Gastrocnemius medialis (tissue), 4 donors: ENCODE data around the gene RIPK4. TPM values are rescaled to one million over a fixed set of nuclear protein-coding genes. Genes with fewer than 3 reads are reported as not detected.
A peak's percentile ranks its signal among the peaks of the same experiment; 100 is the strongest.

Experiments used
- ATAC-seq, 2 donors: fragments of 150-250 bp; one replicate each; pipeline ENCODE4 v1.9.1; 2016
- DNase-seq, 2 donors: peaks; one replicate each; pipeline ENCODE4 v3.0.0-alpha.2; 2019
- H3K27ac ChIP-seq, 4 donors: fragments of 200-600 bp; sonication (generic); 1 replicate in 1 of 4; 2 replicates in 3 of 4; pipeline ENCODE4 v1.5.1; 2016 to 2018; ENCODE audit warnings: mild to moderate bottlenecking in 2 of 4, moderate library complexity in 1 of 4
- H3K27me3 ChIP-seq, 3 donors: fragments of 200-600 bp; sonication (generic) in 2 of 3; 1 replicate in 1 of 3; 2 replicates in 2 of 3; pipeline versions ENCODE4 v1.5.1 to v1.6.0; 2016 to 2019; ENCODE audit warnings: mild to moderate bottlenecking in 1 of 3, moderate library complexity in 1 of 3
- H3K36me3 ChIP-seq, 2 donors: fragments of 200-600 bp; sonication (generic) in 1 of 2; one replicate each; pipeline ENCODE4 v1.5.1; 2017 to 2018
- H3K4me1 ChIP-seq, 2 donors: fragments of 200-600 bp; sonication (generic) in 1 of 2; one replicate each; pipeline ENCODE4 v1.5.1; 2016 to 2017; ENCODE audit warnings: mild to moderate bottlenecking in 2 of 2
- H3K4me3 ChIP-seq, 4 donors: fragments of 200-600 bp; sonication (generic) in 3 of 4; 1 replicate in 1 of 4; 2 replicates in 3 of 4; pipeline ENCODE4 v1.5.1; 2016 to 2019; ENCODE audit warnings: mild to moderate bottlenecking in 2 of 4
- H3K9me3 ChIP-seq, 3 donors: fragments of 200-600 bp; sonication (generic) in 2 of 3; 1 replicate in 1 of 3; 2 replicates in 2 of 3; pipeline ENCODE4 v1.5.1; 2016 to 2019
- POLR2A ChIP-seq, 2 donors: fragments of 450-650 bp; IDR thresholded peaks; one replicate each; pipeline ENCODE4 v1.6.1; 2017; ENCODE audit warnings: antibody characterized with exemption in 2 of 2, mild to moderate bottlenecking in 2 of 2, moderate library complexity in 2 of 2
- in situ Hi-C, 4 donors: fragments of 200-750 bp; cut with MboI; loops; one replicate each; pipeline versions ENCODE4 v1.15.0 to v1.8.0; 2017; ENCODE audit warnings: low sequenced_read_pairs in 4 of 4
- intact Hi-C: fragments of 100-400 bp; cut with DNase I; formaldehyde crosslinking; loops from one replicate; pipeline ENCODE4 v1.15.1; 2023; ENCODE audit warnings: low total_unique reads
- total RNA-seq, 4 donors: library from RNA; depleted of rRNA; stranded (reverse); fragments of >200 nt; gene quantifications; one replicate each; pipeline versions ENCODE4 v1.1.0 to v1.2.3, GENCODE V29; 2016
- TF ChIP-seq, protein P1 (sequence below), 5 experiments: fragments of 450-650 bp in 3 of 5; fragments of 200-600 bp in 2 of 5; sonication (generic) in 2 of 5; IDR thresholded peaks in 4 of 5; conservative IDR thresholded peaks in 1 of 5; 1 replicate in 4 of 5; 2 replicates in 1 of 5; pipeline ENCODE4 v1.5.1; 2016 to 2019; ENCODE audit warnings: antibody characterized with exemption in 5 of 5, mild to moderate bottlenecking in 3 of 5, moderate library complexity in 3 of 5

Gene RIPK4
- total RNA-seq, 4 donors from 2014 or later, result 0.04 to 0.07 TPM; not detected in 2

- in situ Hi-C loops (loop anchor here (5.0 to 10.0 kb wide), 2 partner anchors 163 to 171 kb away; no protein-coding TSS in a partner anchor), intact Hi-C loops (loop anchor here (1.0 to 5.0 kb wide), 2 partner anchors 166 to 496 kb away; no protein-coding TSS in a partner anchor)
- TF ChIP-seq POLR2A (IDR thresholded peaks at IDR 0.05), result no peak
- TF ChIP-seq, protein P1, sequence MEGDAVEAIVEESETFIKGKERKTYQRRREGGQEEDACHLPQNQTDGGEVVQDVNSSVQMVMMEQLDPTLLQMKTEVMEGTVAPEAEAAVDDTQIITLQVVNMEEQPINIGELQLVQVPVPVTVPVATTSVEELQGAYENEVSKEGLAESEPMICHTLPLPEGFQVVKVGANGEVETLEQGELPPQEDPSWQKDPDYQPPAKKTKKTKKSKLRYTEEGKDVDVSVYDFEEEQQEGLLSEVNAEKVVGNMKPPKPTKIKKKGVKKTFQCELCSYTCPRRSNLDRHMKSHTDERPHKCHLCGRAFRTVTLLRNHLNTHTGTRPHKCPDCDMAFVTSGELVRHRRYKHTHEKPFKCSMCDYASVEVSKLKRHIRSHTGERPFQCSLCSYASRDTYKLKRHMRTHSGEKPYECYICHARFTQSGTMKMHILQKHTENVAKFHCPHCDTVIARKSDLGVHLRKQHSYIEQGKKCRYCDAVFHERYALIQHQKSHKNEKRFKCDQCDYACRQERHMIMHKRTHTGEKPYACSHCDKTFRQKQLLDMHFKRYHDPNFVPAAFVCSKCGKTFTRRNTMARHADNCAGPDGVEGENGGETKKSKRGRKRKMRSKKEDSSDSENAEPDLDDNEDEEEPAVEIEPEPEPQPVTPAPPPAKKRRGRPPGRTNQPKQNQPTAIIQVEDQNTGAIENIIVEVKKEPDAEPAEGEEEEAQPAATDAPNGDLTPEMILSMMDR (IDR thresholded peaks at IDR 0.05 in 4 of 5, conservative IDR thresholded peaks at IDR 0.05 in 1 of 5), result peak; percentile 61 to 89 (median 79)
- no peak overlapping the region for H3K27ac ChIP-seq
- H3K9me3 ChIP-seq, result no peaks in the 10 kb centered on the region
- no peaks in the 10 kb centered on the region for H3K36me3 ChIP-seq
- H3K4me3 ChIP-seq, result no peak overlapping the region
- ATAC-seq (peak; percentile 84 to 92), DNase-seq (peak; percentile 60 to 73)
- H3K4me1 ChIP-seq, result peaks cover 0 to 6% of the 10 kb centered on the region in 2 donors
- peaks cover 19 to 43% (median 20%) of the 10 kb centered on the region in 3 donors for H3K27me3 ChIP-seq
Observed at GRCh38 chr21:41777951-41778815, 11.3 kb upstream of the RIPK4 start.

GRCh38 chr21:41776778-41777177 lies 9.9 kb upstream of the RIPK4 start:
- intact Hi-C loops (loop anchor here (5.0 kb wide), 1 partner anchor 494 kb away; no protein-coding TSS in a partner anchor), in situ Hi-C loops (loop anchor here (5.0 to 10.0 kb wide), 2 partner anchors 162 to 169 kb away; no protein-coding TSS in a partner anchor)
- Histone ChIP-seq H3K27me3 (peaks cover 20 to 42% (median 26%) of the 10 kb centered on the region in 3 donors), H3K4me1 (peaks cover 0 to 6% of the 10 kb centered on the region in 2 donors), H3K4me3 (no peak overlapping the region), H3K27ac (no peak overlapping the region), H3K36me3 (no peaks in the 10 kb centered on the region), H3K9me3 (no peaks in the 10 kb centered on the region)
- no peak for ATAC-seq
- TF ChIP-seq, protein P1 (IDR thresholded peaks at IDR 0.05 in 4 of 5, conservative IDR thresholded peaks at IDR 0.05 in 1 of 5), result no peak
- no peak for TF ChIP-seq POLR2A (IDR thresholded peaks at IDR 0.05)
- no peak for DNase-seq

DNA sequence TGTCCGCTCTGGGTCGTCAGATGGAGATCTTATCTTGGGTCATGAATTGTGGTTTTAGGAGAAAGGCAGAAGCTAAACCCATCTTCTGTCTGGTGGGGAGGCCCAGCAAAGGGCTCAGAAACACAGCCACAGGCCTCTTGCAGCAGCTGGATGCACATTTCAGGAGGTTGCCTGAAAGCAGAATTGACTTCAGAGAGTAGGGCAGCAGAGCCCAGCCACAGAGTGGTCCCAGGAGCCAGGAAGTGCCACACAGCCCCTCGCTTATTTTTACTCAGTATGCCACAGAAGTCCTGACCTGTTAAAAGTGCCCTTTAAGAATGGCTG lies 8.3 kb upstream of the RIPK4 start:
- TF ChIP-seq, protein P1 (IDR thresholded peaks at IDR 0.05 in 4 of 5, conservative IDR thresholded peaks at IDR 0.05 in 1 of 5), result no peak
- TF ChIP-seq POLR2A (IDR thresholded peaks at IDR 0.05), result no peak
- intact Hi-C loops, result loop anchor here (5.0 kb wide), 1 partner anchor 493 kb away; no protein-coding TSS in a partner anchor
- H3K27me3 ChIP-seq, result peaks cover 20 to 38% (median 32%) of the 10 kb centered on the region in 3 donors
- no peaks in the 10 kb centered on the region for H3K36me3 ChIP-seq
- DNase-seq (no peak), ATAC-seq (no peak)
- H3K4me3 ChIP-seq, result no peak overlapping the region
- in situ Hi-C loops, result loop anchor here (5.0 to 10.0 kb wide), 2 partner anchors 160 to 168 kb away; no protein-coding TSS in a partner anchor
- no peak overlapping the region for H3K27ac ChIP-seq
- H3K9me3 ChIP-seq, result no peaks in the 10 kb centered on the region
- peaks cover 0 to 6% of the 10 kb centered on the region in 2 donors for H3K4me1 ChIP-seq

DNA sequence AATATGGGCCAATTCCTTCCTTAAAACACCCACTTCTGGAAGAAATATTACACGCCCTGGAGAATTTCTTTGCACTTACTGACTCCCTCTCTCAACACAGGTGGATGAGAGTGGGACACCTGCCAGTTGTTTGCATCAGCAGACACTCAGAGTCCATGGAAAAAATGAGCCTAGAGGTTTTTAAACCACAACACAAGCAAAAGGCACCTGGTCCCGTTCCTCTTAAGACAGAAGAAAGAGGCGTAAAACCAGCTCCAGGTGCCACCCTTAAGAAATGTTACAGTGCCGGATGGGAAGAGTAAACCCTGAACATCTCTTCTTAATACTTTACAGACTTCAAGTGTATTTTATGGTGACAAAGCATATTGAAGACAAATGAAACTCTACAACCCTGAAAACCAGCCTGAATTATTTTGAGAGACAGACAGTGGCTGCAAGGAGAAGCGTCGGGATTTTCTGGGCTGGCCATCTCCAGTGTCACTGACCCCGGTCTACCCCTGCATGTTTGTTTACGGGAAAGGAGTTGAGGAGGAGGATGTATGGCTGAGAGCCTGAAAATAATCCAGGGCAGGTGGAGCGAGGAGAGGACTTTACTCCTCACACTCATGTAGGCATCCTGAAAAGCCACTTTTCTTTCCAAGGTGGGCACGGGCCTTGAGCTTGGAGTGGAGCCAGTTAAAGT lies 7.8 kb upstream of the RIPK4 start:
- Histone ChIP-seq H3K4me3 (no peak overlapping the region), H3K27ac (no peak overlapping the region), H3K9me3 (no peaks in the 10 kb centered on the region), H3K4me1 (peaks cover 0 to 6% of the 10 kb centered on the region in 2 donors), H3K27me3 (peaks cover 23 to 39% (median 32%) of the 10 kb centered on the region in 3 donors), H3K36me3 (no peaks in the 10 kb centered on the region)
- in situ Hi-C loops (loop anchor here (5.0 to 25.0 kb wide), 3 partner anchors 112 to 167 kb away; no protein-coding TSS in a partner anchor), intact Hi-C loops (loop anchor here (5.0 kb wide), 1 partner anchor 492 kb away; no protein-coding TSS in a partner anchor)
- DNase-seq (no peak), ATAC-seq (no peak)
- TF ChIP-seq POLR2A (IDR thresholded peaks at IDR 0.05), result no peak
- TF ChIP-seq, protein P1 (IDR thresholded peaks at IDR 0.05 in 4 of 5, conservative IDR thresholded peaks at IDR 0.05 in 1 of 5), result no peak
